GM15510 (cell line): ENCODE measurements around the gene GDPD5.

Experiments
- POLR2A ChIP-seq: IDR thresholded peaks from 3 replicates; pipeline ENCODE4 v1.6.1; 2011; ENCODE audit warnings: borderline replicate concordance; ENCODE audit not compliant: insufficient read length; ENCODE audit errors: extremely low read depth

GDPD5 gene

GRCh38 chr11:75516886-75517285 lies 8.9 kb downstream of the GDPD5 start:
- TF ChIP-seq POLR2A: no peak

- TF ChIP-seq POLR2A: no peak
Measured at GRCh38 chr11:75516140-75516539, 9.6 kb downstream of the GDPD5 start.

- no peak for TF ChIP-seq POLR2A
Measured at GRCh38 chr11:75514596-75514995, 11.1 kb downstream of the GDPD5 start.

- TF ChIP-seq POLR2A: no peak
Measured at GRCh38 chr11:75513250-75513649, 12.5 kb downstream of the GDPD5 start.

GRCh38 chr11:75510723-75511019 lies 15.1 kb downstream of the GDPD5 start:
- no peak for TF ChIP-seq POLR2A

GRCh38 chr11:75510004-75510722 lies 15.6 kb downstream of the GDPD5 start:
- no peak for TF ChIP-seq POLR2A

GRCh38 chr11:75509020-75509720 lies 16.6 kb downstream of the GDPD5 start:
- TF ChIP-seq POLR2A: no peak

GRCh38 chr11:75508051-75508561 lies 17.6 kb downstream of the GDPD5 start:
- no peak for TF ChIP-seq POLR2A

- no peak for TF ChIP-seq POLR2A
Measured at GRCh38 chr11:75507571-75507970, 18.2 kb downstream of the GDPD5 start.

- no peak for TF ChIP-seq POLR2A
Measured at GRCh38 chr11:75506827-75507226, 18.9 kb downstream of the GDPD5 start.

- no peak for TF ChIP-seq POLR2A
Measured at GRCh38 chr11:75505916-75506692, 19.6 kb downstream of the GDPD5 start.

GRCh38 chr11:75504501-75504900 lies 21.2 kb downstream of the GDPD5 start:
- TF ChIP-seq POLR2A: no peak

- no peak for TF ChIP-seq POLR2A
Measured at GRCh38 chr11:75503531-75504099, 22.1 kb downstream of the GDPD5 start.

- TF ChIP-seq POLR2A: no peak
Measured at GRCh38 chr11:75502138-75502537, 23.6 kb downstream of the GDPD5 start.

- no peak for TF ChIP-seq POLR2A
Measured at GRCh38 chr11:75500742-75501141, 25.0 kb downstream of the GDPD5 start.
